PC-9 (cell line): Measurements from ENCODE around the gene GCLM.
"Not testable (repeated sequence)": the region's sequence is repeated elsewhere in the genome, so short reads cannot be mapped to it uniquely, and the experiment has no call there.

Experiments used
- EZH2 ChIP-seq: fragments of 200-600 bp; sonication (generic); IDR thresholded peaks from 2 replicates; pipeline ENCODE4 v1.8.0; 2017; ENCODE audit warnings: antibody characterized with exemption, low read depth
- TF ChIP-seq, protein P1 (sequence below): fragments of 200-600 bp; sonication (generic); conservative IDR thresholded peaks from 2 replicates; pipeline ENCODE4 v1.6.1; 2017; ENCODE audit warnings: mixed run types, antibody characterized with exemption, mild to moderate bottlenecking, moderate library complexity

DNA sequence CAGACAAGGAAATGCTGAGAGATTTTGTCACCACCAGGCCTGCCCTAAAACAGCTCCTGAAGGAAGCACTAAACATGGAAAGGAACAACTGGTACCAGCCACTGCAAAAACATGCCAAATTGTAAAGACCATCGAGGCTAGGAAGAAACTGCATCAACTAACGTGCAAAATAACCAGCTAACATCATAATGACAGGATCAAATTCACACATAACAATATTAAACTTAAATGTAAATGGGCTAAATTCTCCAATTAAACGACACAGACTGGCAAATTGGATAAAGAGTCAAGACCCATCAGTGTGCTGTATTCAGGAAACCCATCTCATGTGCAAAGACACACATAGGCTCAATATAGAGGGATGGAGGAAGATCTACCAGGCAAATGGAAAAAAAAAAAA lies 51.6 kb downstream of the GCLM start:
- TF ChIP-seq, protein P1, sequence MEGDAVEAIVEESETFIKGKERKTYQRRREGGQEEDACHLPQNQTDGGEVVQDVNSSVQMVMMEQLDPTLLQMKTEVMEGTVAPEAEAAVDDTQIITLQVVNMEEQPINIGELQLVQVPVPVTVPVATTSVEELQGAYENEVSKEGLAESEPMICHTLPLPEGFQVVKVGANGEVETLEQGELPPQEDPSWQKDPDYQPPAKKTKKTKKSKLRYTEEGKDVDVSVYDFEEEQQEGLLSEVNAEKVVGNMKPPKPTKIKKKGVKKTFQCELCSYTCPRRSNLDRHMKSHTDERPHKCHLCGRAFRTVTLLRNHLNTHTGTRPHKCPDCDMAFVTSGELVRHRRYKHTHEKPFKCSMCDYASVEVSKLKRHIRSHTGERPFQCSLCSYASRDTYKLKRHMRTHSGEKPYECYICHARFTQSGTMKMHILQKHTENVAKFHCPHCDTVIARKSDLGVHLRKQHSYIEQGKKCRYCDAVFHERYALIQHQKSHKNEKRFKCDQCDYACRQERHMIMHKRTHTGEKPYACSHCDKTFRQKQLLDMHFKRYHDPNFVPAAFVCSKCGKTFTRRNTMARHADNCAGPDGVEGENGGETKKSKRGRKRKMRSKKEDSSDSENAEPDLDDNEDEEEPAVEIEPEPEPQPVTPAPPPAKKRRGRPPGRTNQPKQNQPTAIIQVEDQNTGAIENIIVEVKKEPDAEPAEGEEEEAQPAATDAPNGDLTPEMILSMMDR = not testable (repeated sequence)
- not testable (repeated sequence) for TF ChIP-seq EZH2
